H1 (cell line): ENCODE data around the gene PCDH18. TPM values are rescaled to one million over a fixed set of nuclear protein-coding genes. Genes with fewer than 3 reads are reported as not detected.

Experiments
- CTCF ChIA-PET: fragments of 300-600 bp; sonication (Branson Sonifier 250); formaldehyde crosslinking; loops from one replicate; lab custom pipeline; 2021; ENCODE audit not compliant: partially characterized antibody; lab: Charles Lee
- POLR2A ChIA-PET: fragments of 300-600 bp; sonication (Branson Sonifier 250); formaldehyde crosslinking; loops from one replicate; lab custom pipeline; 2021; ENCODE audit warnings: inconsistent platforms; ENCODE audit not compliant: partially characterized antibody; lab: Charles Lee
- DNase-seq, 2 experiments: peaks; one replicate each; pipeline versions ENCODE4 v3.0.0 to v3.0.0-alpha.2; 2010 to 2022; ENCODE audit warnings: low spot score in 2 of 2, low read depth in 1 of 2, mixed read lengths in 1 of 2
- FAIRE-seq: peaks from 2 replicates; lab custom pipeline; 2011; peaks lifted over from hg19 to GRCh38; lab: Jason Lieb, UNC
- H2AFZ ChIP-seq: 2 replicates; pipeline ENCODE4 v1.8.1; 2012; ENCODE audit warnings: low read length, inconsistent platforms
- H2AK5ac ChIP-seq: 2 replicates; pipeline ENCODE4 v1.6.1; 2013; ENCODE audit warnings: low read depth, low read length
- H2BK120ac ChIP-seq: replicated peaks from 2 replicates; pipeline ENCODE3; 2013; ENCODE audit warnings: low read depth, low read length, inconsistent platforms
- H2BK12ac ChIP-seq: 2 replicates; pipeline ENCODE4 v1.6.1; 2013; ENCODE audit warnings: low read depth, low read length
- H2BK15ac ChIP-seq: 2 replicates; pipeline ENCODE4 v1.6.1; 2013; ENCODE audit warnings: low read length
- H2BK20ac ChIP-seq: 2 replicates; pipeline ENCODE4 v1.6.1; 2013; ENCODE audit warnings: low read length
- H2BK5ac ChIP-seq: 2 replicates; pipeline ENCODE4 v1.6.1; 2013; ENCODE audit warnings: low read depth, low read length
- H3K14ac ChIP-seq: 2 replicates; pipeline ENCODE4 v1.6.1; 2013; ENCODE audit warnings: inconsistent platforms; ENCODE audit not compliant: insufficient read length
- H3K18ac ChIP-seq: 2 replicates; pipeline ENCODE4 v1.6.1; 2013; ENCODE audit warnings: low read length; ENCODE audit errors: extremely low read depth
- H3K23ac ChIP-seq: 2 replicates; pipeline ENCODE4 v1.6.1; 2013; ENCODE audit warnings: inconsistent platforms; ENCODE audit not compliant: insufficient read length
- H3K23me2 ChIP-seq: 2 replicates; pipeline ENCODE4 v1.6.1; 2013; ENCODE audit warnings: low read depth, low read length
- H3K27ac ChIP-seq: 2 replicates; pipeline ENCODE4 v1.6.1; 2011; ENCODE audit warnings: low read depth, low read length, inconsistent platforms
- H3K27me3 ChIP-seq, 4 experiments: replicated peaks in 1 of 4; 1 replicate in 1 of 4; 2 replicates in 3 of 4; pipeline versions ENCODE4 v1.6.1 to v1.8.1; 2011 to 2013; ENCODE audit warnings: low read length in 3 of 4, mild to moderate bottlenecking in 3 of 4, inconsistent platforms in 2 of 4, mixed read lengths in 2 of 4, moderate library complexity in 1 of 4; ENCODE audit not compliant: control insufficient read depth in 3 of 4, insufficient read depth in 3 of 4; ENCODE audit errors: extremely low read depth in 1 of 4
- H3K36me3 ChIP-seq, 4 experiments: 2 replicates each; pipeline versions ENCODE4 v1.6.1 to v1.8.1; 2011 to 2013; ENCODE audit warnings: mild to moderate bottlenecking in 4 of 4, low read length in 3 of 4, moderate library complexity in 2 of 4, control low read depth in 1 of 4, inconsistent platforms in 1 of 4; ENCODE audit not compliant: insufficient read depth in 4 of 4, control insufficient read depth in 2 of 4
- H3K4ac ChIP-seq: replicated peaks from 2 replicates; pipeline ENCODE3; 2013; ENCODE audit warnings: low read length, low read depth, mixed read lengths, inconsistent platforms; ENCODE audit not compliant: insufficient read length
- H3K4me1 ChIP-seq, 4 experiments: replicated peaks in 1 of 4; 1 replicate in 1 of 4; 2 replicates in 3 of 4; pipeline versions ENCODE4 v1.6.1 to v1.8.1; 2011 to 2013; ENCODE audit warnings: low read length in 3 of 4, inconsistent platforms in 2 of 4, mixed read lengths in 1 of 4; ENCODE audit not compliant: insufficient read depth in 4 of 4, control insufficient read depth in 3 of 4
- H3K4me2 ChIP-seq, 2 experiments: 2 replicates each; pipeline versions ENCODE4 v1.6.1 to v1.8.1; 2011 to 2013; ENCODE audit warnings: low read depth in 2 of 2, low read length in 2 of 2, control low read depth in 1 of 2, inconsistent platforms in 1 of 2, mild to moderate bottlenecking in 1 of 2; ENCODE audit not compliant: insufficient read depth in 1 of 2
- H3K4me3 ChIP-seq, 4 experiments: fragments of 200-600, 300-600 bp in 1 of 4; sonication (generic), shearing (Covaris generic), sonication (Bioruptor Twin) in 1 of 4; 2 replicates each; pipeline versions ENCODE4 v1.5.1 to v1.8.1; 2011 to 2016; ENCODE audit warnings: low read length in 4 of 4, low read depth in 3 of 4, control low read depth in 2 of 4, inconsistent platforms in 2 of 4, mild to moderate bottlenecking in 2 of 4, mixed read lengths in 1 of 4, moderate library complexity in 1 of 4; ENCODE audit not compliant: insufficient read depth in 2 of 4; ENCODE audit errors: extremely low read depth in 1 of 4
- H3K56ac ChIP-seq: replicated peaks from 2 replicates; pipeline ENCODE3; 2013; ENCODE audit warnings: low read depth, mild to moderate bottlenecking, mixed read lengths, low read length, inconsistent platforms; ENCODE audit not compliant: insufficient read length
- H3K79me1 ChIP-seq: 2 replicates; pipeline ENCODE4 v1.6.1; 2013; ENCODE audit warnings: low read depth, low read length, control low read depth
- H3K79me2 ChIP-seq, 2 experiments: 2 replicates each; pipeline versions ENCODE4 v1.6.1 to v1.8.1; 2012 to 2013; ENCODE audit warnings: low read length in 2 of 2, mild to moderate bottlenecking in 2 of 2, inconsistent platforms in 1 of 2; ENCODE audit not compliant: insufficient read depth in 2 of 2, control insufficient read depth in 1 of 2
- H3K9ac ChIP-seq, 4 experiments: replicated peaks in 1 of 4; 1 replicate in 1 of 4; 2 replicates in 3 of 4; pipeline versions ENCODE4 v1.6.1 to v1.8.1; 2011 to 2013; ENCODE audit warnings: low read depth in 3 of 4, low read length in 3 of 4, control low read depth in 2 of 4, mild to moderate bottlenecking in 2 of 4, moderate library complexity in 2 of 4, inconsistent platforms in 1 of 4; ENCODE audit errors: extremely low read depth in 1 of 4
- H3K9me3 ChIP-seq, 2 experiments: 2 replicates each; pipeline versions ENCODE4 v1.6.1 to v1.8.1; 2012 to 2013; ENCODE audit warnings: mild to moderate bottlenecking in 2 of 2, moderate library complexity in 2 of 2, control low read depth in 1 of 2, inconsistent platforms in 1 of 2, low read depth in 1 of 2, low read length in 1 of 2, mixed read lengths in 1 of 2; ENCODE audit not compliant: insufficient read depth in 2 of 2
- H4K20me1 ChIP-seq, 2 experiments: replicated peaks in 1 of 2; 2 replicates each; pipeline versions ENCODE3 to v1.8.1; 2011 to 2013; ENCODE audit warnings: inconsistent platforms in 2 of 2, low read length in 2 of 2, mild to moderate bottlenecking in 1 of 2; ENCODE audit not compliant: insufficient read depth in 2 of 2, control insufficient read depth in 1 of 2
- H4K5ac ChIP-seq: 2 replicates; pipeline ENCODE4 v1.6.1; 2013; ENCODE audit warnings: low read length, low read depth, mixed read lengths, inconsistent platforms; ENCODE audit not compliant: insufficient read length
- H4K8ac ChIP-seq: 2 replicates; pipeline ENCODE4 v1.8.0; 2013; ENCODE audit warnings: mild to moderate bottlenecking, moderate library complexity, low read length, inconsistent platforms; ENCODE audit not compliant: insufficient read depth; ENCODE audit errors: extremely low read depth
- H4K91ac ChIP-seq: replicated peaks from 2 replicates; pipeline ENCODE3; 2013; ENCODE audit warnings: low read length, mixed read lengths, inconsistent platforms; ENCODE audit not compliant: insufficient read length
- CHD1 ChIP-seq: IDR thresholded peaks from 2 replicates; pipeline ENCODE4 v1.6.1; 2012; ENCODE audit warnings: low read depth, low read length, improper control_type of control experiment
- CTBP2 ChIP-seq: IDR thresholded peaks from 2 replicates; pipeline ENCODE4 v1.7.0; 2011; ENCODE audit warnings: borderline replicate concordance, mild to moderate bottlenecking, moderate library complexity, mixed read lengths, low read length; ENCODE audit not compliant: insufficient read depth, insufficient read length
- EZH2 ChIP-seq: fragments of 200-600 bp; sonication (generic); IDR thresholded peaks from 2 replicates; pipeline ENCODE4 v1.7.1; 2012; ENCODE audit warnings: low read depth, mild to moderate bottlenecking, moderate library complexity, low read length, inconsistent platforms; ENCODE audit not compliant: severe bottlenecking
- GABPA ChIP-seq: IDR thresholded peaks from 2 replicates; pipeline ENCODE4 v1.6.1; 2011; ENCODE audit warnings: mild to moderate bottlenecking, low read length, moderate library complexity, borderline replicate concordance; ENCODE audit not compliant: insufficient read depth
- KDM4A ChIP-seq: IDR thresholded peaks from one replicate; pipeline ENCODE4 v1.7.1; 2012; ENCODE audit warnings: low read depth, mild to moderate bottlenecking, moderate library complexity, low read length, inconsistent platforms; ENCODE audit not compliant: severe bottlenecking
- RNF2 ChIP-seq: fragments of 200-900, 300-1000 bp; sonication (generic); IDR thresholded peaks from 2 replicates; pipeline ENCODE4 v1.7.1; 2016; ENCODE audit warnings: borderline replicate concordance, low read depth, mild to moderate bottlenecking, antibody characterized with exemption, low read length; ENCODE audit not compliant: poor library complexity, severe bottlenecking; ENCODE audit errors: missing control alignments
- SP2 ChIP-seq: IDR thresholded peaks from 2 replicates; pipeline ENCODE4 v1.6.1; 2012; ENCODE audit warnings: mild to moderate bottlenecking, low read length, inconsistent platforms
- TCF12 ChIP-seq: IDR thresholded peaks from 2 replicates; pipeline ENCODE4 v1.6.1; 2011; ENCODE audit warnings: low read depth, mild to moderate bottlenecking, low read length
- YY1 ChIP-seq: IDR thresholded peaks from 2 replicates; pipeline ENCODE4 v1.6.1; 2011; ENCODE audit warnings: low read depth, mild to moderate bottlenecking, low read length
- WGBS, 2 experiments: shearing (Covaris generic) in 1 of 2; methylation state at CpG; one replicate each; pipeline versions ENCODE4 v1.1.6 to v1.1.7; 2013 to 2015; ENCODE audit warnings: low lambda C conversion rate in 2 of 2, mixed read lengths in 2 of 2, inconsistent platforms in 1 of 2, low coverage in 1 of 2, missing lambda C conversion rate in 1 of 2; ENCODE audit not compliant: insufficient replicate concordance in 2 of 2, insufficient coverage in 1 of 2, insufficient read length in 1 of 2; ENCODE audit errors: extremely low coverage in 1 of 2, missing lambda C conversion rate in 1 of 2; 5-methylcytosine and 5-hydroxymethylcytosine counted together
- polyA plus RNA-seq, 7 experiments: library from polyadenylated mRNA; depleted of rRNA in 3 of 7; stranded (reverse) in 5 of 7; unstranded in 2 of 7; fragments of >200 nt in 5 of 7; fragments of 200-250 nt in 2 of 7; gene quantifications; 1 replicate in 5 of 7; 2 replicates in 1 of 7; 4 replicates in 1 of 7; pipeline versions ENCODE4 v1.2.1 to v1.2.3, GENCODE V29; 2011 to 2013; ENCODE audit warnings: missing spikeins in 2 of 7, mixed read lengths in 2 of 7
- total RNA-seq: library from RNA; stranded (reverse); fragmentation: NEBNext Ultra II Directional; extraction: Animal tissue kit (Norgen Biotek cat#: 25700); gene quantifications from 2 replicates; pipeline ENCODE4 v1.2.1, GENCODE V29; 2021
- TF ChIP-seq, protein P1 (sequence below): IDR thresholded peaks from 2 replicates; pipeline ENCODE4 v1.6.1; 2012; ENCODE audit warnings: inconsistent platforms

The PCDH18 gene
- total and polyA plus RNA-seq, 2 of the 8 experiments (the other 6 are each of a cell fraction or from before 2014, with no cell fraction given) = 28.8 to 41.8 TPM

DNA sequence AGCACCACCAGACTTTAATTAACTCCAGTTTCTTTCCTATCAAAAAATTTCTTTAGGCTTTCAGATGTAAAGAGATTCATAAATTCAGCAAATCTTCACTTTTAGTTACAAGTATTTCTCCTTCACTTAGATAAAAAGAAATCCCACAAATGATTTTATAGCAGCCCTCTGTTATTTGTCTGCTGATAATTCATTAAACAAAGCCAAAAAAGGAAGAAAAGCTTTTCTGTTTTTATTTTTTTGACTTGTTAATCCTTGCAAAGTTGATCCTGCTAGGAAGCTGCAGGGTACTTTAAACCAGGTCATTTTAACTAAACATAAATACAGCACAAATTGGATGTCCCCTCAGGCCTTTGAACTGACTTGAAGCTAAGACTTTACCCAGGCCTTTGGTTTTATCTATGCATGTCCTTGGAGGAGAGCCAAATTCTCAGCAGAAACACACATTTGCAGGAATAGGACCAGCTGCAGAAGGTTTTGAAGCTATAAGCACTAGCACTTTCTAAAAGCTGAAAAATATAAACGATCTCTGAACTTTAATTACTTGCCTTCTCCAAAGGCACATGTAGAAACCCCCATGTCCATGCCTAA is 57.5 kb downstream of the PCDH18 start:
- ChIA-PET POLR2A (no interaction called here), CTCF (interaction anchor here (1.4 kb wide), 1 partner anchor 12 kb away, joined by 5 read pairs; no protein-coding TSS in a partner anchor)
- Histone ChIP-seq H3K79me1 (no peaks in the 10 kb centered on the region), H2AFZ (no peak overlapping the region), H3K18ac (no peak overlapping the region), H3K14ac (no peak overlapping the region), H3K27me3 (no peaks in the 10 kb centered on the region), H4K91ac (no peak overlapping the region), H2AK5ac (no peak overlapping the region), H3K27ac (no peak overlapping the region), H3K56ac (no peak overlapping the region), H3K23ac (no peak overlapping the region), H2BK20ac (no peak overlapping the region; the same call in 1 of the 2 replicates), H3K9me3 (peaks cover 0 to 3% of the 10 kb centered on the region in 2 experiments; a peak in 1 of 4 replicates), H3K4ac (no peak overlapping the region), H3K79me2 (no peaks in the 10 kb centered on the region), H4K20me1 (no peaks in the 10 kb centered on the region), H3K36me3 (no peaks in the 10 kb centered on the region), H3K23me2 (no peaks in the 10 kb centered on the region), H3K4me2 (no peak overlapping the region), H4K5ac (no peak overlapping the region), H3K9ac (no peak overlapping the region), H3K4me3 (no peak overlapping the region), H2BK5ac (no peak overlapping the region), H2BK12ac (no peak overlapping the region), H4K8ac (no peak overlapping the region), H3K4me1 (peaks cover 0 to 6% (median 0%) of the 10 kb centered on the region in 4 experiments; a peak in 1 of 7 replicates), H2BK15ac (no peak overlapping the region), H2BK120ac (no peak overlapping the region)
- 88% methylated on average over 1 of the region's 1 CpG; no CpG with 5 or more reads in 1 of the 2 experiments for WGBS, 2 experiments
- DNase-seq = no peak
- FAIRE-seq = no peak
- TF ChIP-seq EZH2 (no peak), TCF12 (no peak), RNF2 (no peak), KDM4A (no peak), CTBP2 (no peak), CHD1 (no peak), SP2 (no peak), GABPA (no peak), YY1 (no peak)
- TF ChIP-seq, protein P1, sequence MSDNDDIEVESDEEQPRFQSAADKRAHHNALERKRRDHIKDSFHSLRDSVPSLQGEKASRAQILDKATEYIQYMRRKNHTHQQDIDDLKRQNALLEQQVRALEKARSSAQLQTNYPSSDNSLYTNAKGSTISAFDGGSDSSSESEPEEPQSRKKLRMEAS = no peak
